RWPE2 (cell line): Measurements from ENCODE around the gene KLC1.

ENCODE experiments used
- ATAC-seq: fragments of 200-7000 bp; cut with Tn5 transposase; 3 replicates; pipeline ENCODE4 v1.9.1; 2021; ENCODE audit warnings: low read depth
- DNase-seq: peaks from one replicate; pipeline ENCODE4 v3.0.0-alpha.2; 2020; ENCODE audit warnings: low spot score
- H3K27ac ChIP-seq: fragments of 450-650 bp; 2 replicates; pipeline ENCODE4 v1.5.1; 2017; ENCODE audit warnings: mild to moderate bottlenecking; ENCODE audit not compliant: poor library complexity, severe bottlenecking
- H3K27me3 ChIP-seq: fragments of 250-450 bp; sonication (Bioruptor Pico); 2 replicates; pipeline ENCODE4 v1.5.1; 2021; ENCODE audit warnings: mild to moderate bottlenecking, moderate library complexity; ENCODE audit not compliant: insufficient read depth, poor library complexity, severe bottlenecking
- H3K36me3 ChIP-seq: fragments of 250-450 bp; sonication (Bioruptor Pico); 2 replicates; pipeline ENCODE4 v1.5.1; 2020; ENCODE audit warnings: low read depth, mild to moderate bottlenecking, moderate library complexity
- H3K4me1 ChIP-seq: fragments of 250-450 bp; sonication (Bioruptor Pico); 2 replicates; pipeline ENCODE4 v1.5.1; 2021; ENCODE audit warnings: mild to moderate bottlenecking, moderate library complexity; ENCODE audit not compliant: insufficient read depth, poor library complexity, severe bottlenecking
- H3K4me3 ChIP-seq: fragments of 250-450 bp; sonication (Bioruptor Pico); 2 replicates; pipeline ENCODE4 v1.5.1; 2021; ENCODE audit warnings: mild to moderate bottlenecking, moderate library complexity; ENCODE audit not compliant: severe bottlenecking
- H3K9me3 ChIP-seq: fragments of 250-450 bp; sonication (Bioruptor Pico); 2 replicates; pipeline ENCODE4 v1.5.1; 2021; ENCODE audit warnings: mild to moderate bottlenecking, moderate library complexity; ENCODE audit not compliant: severe bottlenecking
- TF ChIP-seq, protein P1 (sequence below): fragments of 450-650 bp; IDR thresholded peaks from one replicate; pipeline ENCODE4 v1.5.1; 2017; ENCODE audit warnings: mild to moderate bottlenecking, moderate library complexity; ENCODE audit not compliant: poor library complexity, severe bottlenecking

The KLC1 gene

GRCh38 chr14:103738166-103738565 lies 109.2 kb downstream of the KLC1 start:
- H3K4me3 ChIP-seq: no peak overlapping the region
- no peaks in the 10 kb centered on the region for H3K27me3 ChIP-seq
- ATAC-seq: no peak
- no peaks in the 10 kb centered on the region for H3K9me3 ChIP-seq
- no peak overlapping the region for H3K27ac ChIP-seq
- TF ChIP-seq, protein P1, sequence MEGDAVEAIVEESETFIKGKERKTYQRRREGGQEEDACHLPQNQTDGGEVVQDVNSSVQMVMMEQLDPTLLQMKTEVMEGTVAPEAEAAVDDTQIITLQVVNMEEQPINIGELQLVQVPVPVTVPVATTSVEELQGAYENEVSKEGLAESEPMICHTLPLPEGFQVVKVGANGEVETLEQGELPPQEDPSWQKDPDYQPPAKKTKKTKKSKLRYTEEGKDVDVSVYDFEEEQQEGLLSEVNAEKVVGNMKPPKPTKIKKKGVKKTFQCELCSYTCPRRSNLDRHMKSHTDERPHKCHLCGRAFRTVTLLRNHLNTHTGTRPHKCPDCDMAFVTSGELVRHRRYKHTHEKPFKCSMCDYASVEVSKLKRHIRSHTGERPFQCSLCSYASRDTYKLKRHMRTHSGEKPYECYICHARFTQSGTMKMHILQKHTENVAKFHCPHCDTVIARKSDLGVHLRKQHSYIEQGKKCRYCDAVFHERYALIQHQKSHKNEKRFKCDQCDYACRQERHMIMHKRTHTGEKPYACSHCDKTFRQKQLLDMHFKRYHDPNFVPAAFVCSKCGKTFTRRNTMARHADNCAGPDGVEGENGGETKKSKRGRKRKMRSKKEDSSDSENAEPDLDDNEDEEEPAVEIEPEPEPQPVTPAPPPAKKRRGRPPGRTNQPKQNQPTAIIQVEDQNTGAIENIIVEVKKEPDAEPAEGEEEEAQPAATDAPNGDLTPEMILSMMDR: no peak
- peak; percentile 29 for DNase-seq
- H3K36me3 ChIP-seq: peaks cover 36% of the 10 kb centered on the region
- no peaks in the 10 kb centered on the region for H3K4me1 ChIP-seq

DNA sequence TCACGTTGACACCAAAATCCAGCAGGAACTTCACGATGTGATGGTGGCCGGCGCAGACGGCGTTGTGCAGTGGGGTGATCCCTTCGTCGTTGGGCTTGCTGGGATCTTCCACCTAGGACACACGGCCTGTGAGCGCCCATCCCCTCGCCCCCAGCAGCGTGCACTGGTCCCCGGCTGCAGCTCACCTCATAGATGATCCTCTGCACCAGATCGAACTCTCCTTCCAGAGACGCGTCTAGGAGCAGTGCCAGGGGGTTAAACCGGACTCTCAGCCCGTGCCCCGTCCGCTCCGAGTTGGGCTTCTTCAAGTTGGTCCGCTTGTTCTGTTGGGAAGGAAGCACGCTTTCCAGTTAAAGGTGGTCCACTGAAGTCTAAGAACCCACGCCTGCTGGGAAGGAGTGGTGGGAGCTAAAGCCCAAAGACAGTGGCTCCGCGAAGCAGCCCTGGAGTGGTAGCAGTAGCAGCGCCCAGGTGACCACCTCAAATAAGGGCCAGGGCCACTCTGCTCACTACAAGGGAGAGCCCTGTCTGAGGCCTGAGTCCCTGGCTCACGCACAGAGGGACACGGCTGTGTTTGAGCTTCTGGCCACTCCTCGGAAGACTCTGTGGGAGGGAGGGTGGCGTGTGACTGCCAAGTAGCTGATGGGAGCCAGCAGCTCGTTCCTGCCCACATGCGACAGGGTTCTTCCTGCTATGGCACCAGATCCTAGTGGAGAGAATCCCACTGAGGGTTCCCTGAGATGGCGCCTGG lies 109.9 kb downstream of the KLC1 start:
- Histone ChIP-seq H3K36me3 (peaks cover 29% of the 10 kb centered on the region), H3K4me1 (no peaks in the 10 kb centered on the region), H3K27me3 (no peaks in the 10 kb centered on the region), H3K9me3 (no peaks in the 10 kb centered on the region), H3K4me3 (no peak overlapping the region), H3K27ac (no peak overlapping the region)
- peak; percentile 53 for DNase-seq
- ATAC-seq: no peak
- TF ChIP-seq, protein P1: no peak

DNA sequence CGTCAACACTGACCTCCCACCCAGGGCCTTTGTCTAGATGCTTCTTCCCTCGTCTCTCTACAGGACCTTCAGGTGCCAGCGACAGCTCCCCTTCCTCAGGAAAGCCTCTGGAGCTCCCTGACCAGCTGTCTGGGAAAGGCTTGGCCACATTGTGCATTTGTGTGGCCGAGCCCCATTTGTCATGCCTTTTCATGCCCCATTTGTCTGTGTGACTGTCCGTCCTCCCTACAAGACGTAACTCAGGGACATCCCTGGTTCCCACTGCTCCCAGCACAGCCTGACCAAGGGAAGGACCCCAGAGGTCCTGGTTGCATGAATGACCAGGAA lies 110.4 kb downstream of the KLC1 start:
- TF ChIP-seq, protein P1: no peak
- Histone ChIP-seq H3K4me3 (no peak overlapping the region), H3K27ac (no peak overlapping the region), H3K27me3 (no peaks in the 10 kb centered on the region), H3K36me3 (peaks cover 23% of the 10 kb centered on the region), H3K4me1 (no peaks in the 10 kb centered on the region), H3K9me3 (no peaks in the 10 kb centered on the region)
- no peak for DNase-seq
- ATAC-seq: no peak

DNA sequence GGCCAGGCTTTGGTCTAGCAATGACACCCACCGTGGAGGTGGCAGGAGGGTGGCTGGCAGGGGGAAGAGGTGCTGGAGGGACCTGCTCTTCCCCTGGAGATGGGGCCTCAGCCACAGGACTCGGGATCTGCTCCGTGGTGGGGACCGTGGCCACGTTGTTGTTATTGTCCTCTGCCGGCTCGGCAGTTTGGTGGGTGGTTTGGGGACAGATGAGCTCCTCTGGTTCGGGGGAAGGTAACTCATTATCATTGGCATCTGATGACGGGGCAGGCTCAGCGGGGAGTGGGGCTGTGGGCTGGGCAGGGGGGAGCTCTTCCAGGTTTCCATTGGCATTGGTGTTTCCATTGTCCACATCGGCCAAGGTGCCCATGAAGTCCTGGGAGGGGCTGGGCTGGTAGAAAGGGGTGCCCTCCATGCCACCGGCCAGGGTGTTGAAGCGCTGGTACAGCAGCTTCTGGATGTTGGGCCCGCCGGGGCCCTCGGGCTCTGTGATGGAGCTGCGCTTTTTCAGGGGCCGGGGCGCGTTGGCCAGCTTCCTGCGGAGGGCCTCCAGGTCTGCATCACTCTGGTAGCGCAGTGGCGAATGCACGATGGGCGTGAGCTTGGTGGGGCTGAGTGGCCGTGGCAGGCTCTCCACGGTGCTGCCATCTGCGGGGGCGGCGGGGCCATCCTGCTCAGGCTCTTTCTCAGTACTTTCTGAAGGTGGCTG lies 110.9 kb downstream of the KLC1 start:
- TF ChIP-seq, protein P1: no peak
- Histone ChIP-seq H3K27me3 (no peaks in the 10 kb centered on the region), H3K9me3 (no peaks in the 10 kb centered on the region), H3K4me1 (no peaks in the 10 kb centered on the region), H3K27ac (no peak overlapping the region), H3K36me3 (peaks cover 18% of the 10 kb centered on the region), H3K4me3 (no peak overlapping the region)
- ATAC-seq (no peak), DNase-seq (peak; percentile 67)
